Amniotic epithelial cell (primary cell): ENCODE data around the gene NUDC.
"Not testable (repeated sequence)": the region's sequence is repeated elsewhere in the genome, so short reads cannot be mapped to it uniquely, and the experiment has no call there.

ENCODE experiments used
- DNase-seq: peaks from one replicate; pipeline ENCODE4 v3.0.0-alpha.2; 2010; ENCODE audit warnings: low read depth

Gene NUDC

GRCh38 chr1:26989403-26990109, 68.0 kb downstream of the NUDC start:
- not testable (repeated sequence) for DNase-seq

- peak; percentile 55 for DNase-seq
Measured at GRCh38 chr1:26991310-26992116, 70.0 kb downstream of the NUDC start.

GRCh38 chr1:26993237-26994019, 71.9 kb downstream of the NUDC start, which contains the start of gene TRNP1:
TSS of gene TRNP1 (plus strand) at chr1:26993692. CDS start at chr1:26993787, 95 bp downstream.
- peak; percentile 82 for DNase-seq

GRCh38 chr1:26994020-26994786, 72.7 kb downstream of the NUDC start:
- DNase-seq = no peak

- peak; percentile 58 for DNase-seq
Measured at GRCh38 chr1:26994787-26995517, 73.4 kb downstream of the NUDC start.

GRCh38 chr1:26996024-26996423, 74.5 kb downstream of the NUDC start:
- peak; percentile 70 for DNase-seq
